ENCODE measurements around the gene AIP. TPM values are rescaled to one million over a fixed set of nuclear protein-coding genes. Genes with fewer than 3 reads are reported as not detected.
A peak's percentile ranks its signal among the peaks of the same experiment; 100 is the strongest.

The AIP gene
- total and polyA plus RNA-seq, 2 of the 8 experiments (the other 6 are each of a cell fraction or from before 2014, with no cell fraction given) = 29.8 to 54.4 TPM

DNA sequence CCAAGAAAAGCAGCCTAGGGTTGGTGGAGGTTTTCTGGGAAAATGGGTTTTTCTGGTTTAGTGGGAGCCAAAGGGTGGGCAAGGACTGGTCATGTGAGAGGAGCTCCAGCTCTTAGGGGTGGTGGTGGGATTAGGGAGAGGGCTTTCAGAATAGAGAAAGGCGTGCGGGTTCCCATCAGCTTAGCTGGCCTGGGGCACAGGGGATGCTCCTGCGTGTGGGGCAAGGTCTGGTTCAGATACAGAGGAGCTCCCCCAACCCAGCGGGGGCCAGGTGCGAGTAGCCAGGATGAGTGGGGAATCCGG is 14.4 kb upstream of the AIP start:
- Histone ChIP-seq H2BK15ac (ENCODE audit: low read length) (no peak overlapping the region), H3K14ac (ENCODE audit: insufficient read length) (no peak overlapping the region), H2BK20ac (ENCODE audit: low read length) (no peak overlapping the region), H2AFZ (ENCODE audit: low read length) (no peak overlapping the region), H3K23me2 (ENCODE audit: low read depth, low read length) (peaks cover 6% of the 10 kb centered on the region), H2AK5ac (ENCODE audit: low read depth, low read length) (no peak overlapping the region), H3K9me3 (ENCODE audit: insufficient read depth in 2 of 2, low read depth in 1 of 2, low read length in 1 of 2) (no peaks in the 10 kb centered on the region), H3K27ac (ENCODE audit: low read depth, low read length) (no peak overlapping the region), H3K79me2 (ENCODE audit: control insufficient read depth in 1 of 2, insufficient read depth in 2 of 2, low read length in 2 of 2) (peaks cover 0 to 3% of the 10 kb centered on the region in 2 experiments; a peak in 2 of 4 replicates), H4K8ac (ENCODE audit: extremely low read depth, insufficient read depth, low read length) (no peak overlapping the region), H3K79me1 (ENCODE audit: low read depth, low read length) (peaks cover 2% of the 10 kb centered on the region), H2BK5ac (ENCODE audit: low read depth, low read length) (no peak overlapping the region), H3K4me1 (replicated peaks in 1 of 4; ENCODE audit: control insufficient read depth in 3 of 4, insufficient read depth in 4 of 4, low read length in 3 of 4) (peaks cover 2 to 14% (median 6%) of the 10 kb centered on the region in 4 experiments; a peak in 6 of 7 replicates), H2BK12ac (ENCODE audit: low read depth, low read length) (no peak overlapping the region), H3K18ac (ENCODE audit: extremely low read depth, low read length) (no peak overlapping the region), H3K27me3 (replicated peaks in 1 of 4; ENCODE audit: control insufficient read depth in 3 of 4, extremely low read depth in 1 of 4, insufficient read depth in 3 of 4, low read length in 3 of 4) (no peaks in the 10 kb centered on the region), H3K23ac (ENCODE audit: insufficient read length) (no peak overlapping the region), H3K4me3 (ENCODE audit: extremely low read depth in 1 of 4, insufficient read depth in 2 of 4, low read depth in 3 of 4, low read length in 4 of 4) (peak overlapping the region; percentile 55 to 90 (median 76)), H3K4me2 (ENCODE audit: insufficient read depth in 1 of 2, low read depth in 2 of 2, low read length in 2 of 2) (peak overlapping the region; percentile 81 to 86), H3K36me3 (ENCODE audit: control insufficient read depth in 2 of 4, insufficient read depth in 4 of 4, low read length in 3 of 4) (no peaks in the 10 kb centered on the region), H2BK120ac (replicated peaks; ENCODE audit: low read depth, low read length) (no peak overlapping the region), H4K5ac (ENCODE audit: insufficient read length, low read depth, low read length) (no peak overlapping the region), H4K20me1 (replicated peaks in 1 of 2; ENCODE audit: control insufficient read depth in 1 of 2, insufficient read depth in 2 of 2, low read length in 2 of 2) (peaks cover 0 to 3% of the 10 kb centered on the region in 2 experiments), H3K56ac (replicated peaks; ENCODE audit: insufficient read length, low read depth, low read length) (no peak overlapping the region), H3K9ac (replicated peaks in 1 of 4; ENCODE audit: extremely low read depth in 1 of 4, low read depth in 3 of 4, low read length in 3 of 4) (peak overlapping the region in 3 of 4 experiments; percentile 29 to 59 (median 38); a peak in 5 of 7 replicates), H3K4ac (replicated peaks; ENCODE audit: insufficient read length, low read depth, low read length) (no peak overlapping the region), H4K91ac (replicated peaks; ENCODE audit: insufficient read length, low read length) (no peak overlapping the region)
- FAIRE-seq (no peak), DNase-seq (ENCODE audit: low read depth in 1 of 2, low spot score in 2 of 2) (no peak)
- CTCF ChIA-PET (ENCODE audit: partially characterized antibody) = interaction anchor here (0.9 to 2.3 kb wide), 14 partner anchors 23 to 92 kb away, joined by 3 to 15 read pairs (median 4); partner anchors contain the start of genes CARNS1, CORO1B, PITPNM1 and PPP1CA
- WGBS, 2 experiments (ENCODE audit: extremely low coverage in 1 of 2, insufficient coverage in 1 of 2, insufficient read length in 1 of 2, insufficient replicate concordance in 2 of 2, low coverage in 1 of 2, low lambda C conversion rate in 2 of 2, missing lambda C conversion rate in 1 of 2) = 17% methylated on average over 6 of the region's 6 CpGs; no CpG with 5 or more reads in 1 of the 2 experiments
- POLR2A ChIA-PET (ENCODE audit: partially characterized antibody) = interaction anchor here (0.6 to 4.6 kb wide), 31 partner anchors 9 to 159 kb away, joined by 3 to 36 read pairs (median 4); partner anchors contain the start of genes CABP4, CARNS1, CORO1B and GPR152
- TF ChIP-seq SP4 (IDR thresholded peaks at IDR 0.05; ENCODE audit: low read length) = no peak
- no peak for TF ChIP-seq SUZ12 (IDR thresholded peaks at IDR 0.05; ENCODE audit: low read length)
- TF ChIP-seq CREB1 (IDR thresholded peaks at IDR 0.05) = no peak
- TF ChIP-seq, protein P1, sequence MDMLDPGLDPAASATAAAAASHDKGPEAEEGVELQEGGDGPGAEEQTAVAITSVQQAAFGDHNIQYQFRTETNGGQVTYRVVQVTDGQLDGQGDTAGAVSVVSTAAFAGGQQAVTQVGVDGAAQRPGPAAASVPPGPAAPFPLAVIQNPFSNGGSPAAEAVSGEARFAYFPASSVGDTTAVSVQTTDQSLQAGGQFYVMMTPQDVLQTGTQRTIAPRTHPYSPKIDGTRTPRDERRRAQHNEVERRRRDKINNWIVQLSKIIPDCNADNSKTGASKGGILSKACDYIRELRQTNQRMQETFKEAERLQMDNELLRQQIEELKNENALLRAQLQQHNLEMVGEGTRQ (IDR thresholded peaks at IDR 0.05; ENCODE audit: low read length) = no peak
- TF ChIP-seq KDM5A (IDR thresholded peaks at IDR 0.05; ENCODE audit: low read length) = no peak
- no peak for TF ChIP-seq EP300 (IDR thresholded peaks at IDR 0.05; ENCODE audit: borderline replicate concordance in 1 of 2, low read depth in 2 of 2, low read length in 2 of 2)
- TF ChIP-seq CTBP2 (IDR thresholded peaks at IDR 0.05; ENCODE audit: borderline replicate concordance, insufficient read depth, insufficient read length, low read length) = no peak
- no peak for TF ChIP-seq SRF (IDR thresholded peaks at IDR 0.05; ENCODE audit: low read depth, low read length)
- TF ChIP-seq, protein P2, sequence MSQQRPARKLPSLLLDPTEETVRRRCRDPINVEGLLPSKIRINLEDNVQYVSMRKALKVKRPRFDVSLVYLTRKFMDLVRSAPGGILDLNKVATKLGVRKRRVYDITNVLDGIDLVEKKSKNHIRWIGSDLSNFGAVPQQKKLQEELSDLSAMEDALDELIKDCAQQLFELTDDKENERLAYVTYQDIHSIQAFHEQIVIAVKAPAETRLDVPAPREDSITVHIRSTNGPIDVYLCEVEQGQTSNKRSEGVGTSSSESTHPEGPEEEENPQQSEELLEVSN (IDR thresholded peaks at IDR 0.05) = no peak

All from H1 (cell line).